SK-N-SH treated with all-trans-retinoic acid at 6 μM for 48 hours (cell line): ENCODE results near the gene CYTH4.

Experiments
- ARNTL ChIP-seq: fragments of 450-650 bp; formaldehyde crosslinking; IDR thresholded peaks from 2 replicates; pipeline ENCODE4 v1.5.0; 2020; ENCODE audit warnings: low read depth, mild to moderate bottlenecking, moderate library complexity, borderline replicate concordance
- CSDC2 ChIP-seq: fragments of 250-450 bp; sonication (Bioruptor Pico); IDR thresholded peaks from 2 replicates; pipeline ENCODE4 v1.5.0; 2020; ENCODE audit warnings: mild to moderate bottlenecking, moderate library complexity
- CSRNP3 ChIP-seq: fragments of 250-450 bp; sonication (Bioruptor Pico); IDR thresholded peaks from 2 replicates; pipeline ENCODE4 v1.5.1; 2021; ENCODE audit warnings: mild to moderate bottlenecking, moderate library complexity
- ISL1 ChIP-seq: fragments of 250-450 bp; sonication (Bioruptor Pico); IDR thresholded peaks from 2 replicates; pipeline ENCODE4 v2.1.2; 2022; ENCODE audit warnings: mild to moderate bottlenecking, moderate library complexity
- PATZ1 ChIP-seq: fragments of 250-450 bp; sonication (Bioruptor Pico); IDR thresholded peaks from 2 replicates; pipeline ENCODE4 v1.8.0; 2020; ENCODE audit warnings: mild to moderate bottlenecking, moderate library complexity, borderline replicate concordance
- RARB ChIP-seq: fragments of 250-450 bp; sonication (Bioruptor Pico); IDR thresholded peaks from 2 replicates; pipeline ENCODE4 v1.8.0; 2021; ENCODE audit warnings: mild to moderate bottlenecking, moderate library complexity
- SNAI2 ChIP-seq: fragments of 250-450 bp; sonication (Bioruptor Pico); IDR thresholded peaks from 2 replicates; pipeline ENCODE4 v1.5.0; 2020; ENCODE audit warnings: mild to moderate bottlenecking, moderate library complexity
- ZFP3 ChIP-seq: fragments of 250-450 bp; sonication (Bioruptor Pico); IDR thresholded peaks from 2 replicates; pipeline ENCODE4 v1.5.0; 2020; ENCODE audit warnings: mild to moderate bottlenecking, moderate library complexity

- no peak for TF ChIP-seq ARNTL (CRISPR knock-in tag)
- TF ChIP-seq PATZ1 (CRISPR knock-in tag) = no peak
- no peak for TF ChIP-seq ISL1 (CRISPR knock-in tag)
- TF ChIP-seq RARB (CRISPR knock-in tag) = no peak
- no peak for TF ChIP-seq SNAI2
- no peak for TF ChIP-seq CSDC2 (CRISPR knock-in tag)
- TF ChIP-seq ZFP3 (CRISPR knock-in tag) = no peak
- TF ChIP-seq CSRNP3 (CRISPR knock-in tag) = no peak
Observed at GRCh38 chr22:37295946-37296345, 13.6 kb downstream of the CYTH4 start.
